ENCODE results near the gene ISYNA1. TPM values are rescaled to one million over a fixed set of nuclear protein-coding genes. Genes with fewer than 3 reads are reported as not detected.
A peak's percentile ranks its signal among the peaks of the same experiment; 100 is the strongest.

ISYNA1 gene
- total RNA-seq, 2 donors from 2014 or later = 24.1 to 49.4 TPM

GRCh38 chr19:18441804-18442788 is 4.2 kb upstream of the ISYNA1 start:
- DNase-seq (ENCODE audit: low spot score) = no peak
- H3K27me3 ChIP-seq = no peaks in the 10 kb centered on the region
- no peak overlapping the region for H3K27ac ChIP-seq
- H3K4me3 ChIP-seq = no peak overlapping the region
- peaks cover 0 to 24% of the 10 kb centered on the region in 2 donors for H3K4me1 ChIP-seq
- no peaks in the 10 kb centered on the region for H3K9me3 ChIP-seq
- H3K36me3 ChIP-seq = peaks cover 38% of the 10 kb centered on the region
- no peak for TF ChIP-seq CTCF (IDR thresholded peaks at IDR 0.05)

GRCh38 chr19:18440936-18441803 is 3.2 kb upstream of the ISYNA1 start:
- Histone ChIP-seq H3K4me1 (peaks cover 0 to 31% of the 10 kb centered on the region in 2 donors), H3K9me3 (no peaks in the 10 kb centered on the region), H3K27ac (no peak overlapping the region), H3K27me3 (no peaks in the 10 kb centered on the region), H3K4me3 (no peak overlapping the region), H3K36me3 (peaks cover 29% of the 10 kb centered on the region)
- no peak for DNase-seq (ENCODE audit: low spot score)
- TF ChIP-seq CTCF (IDR thresholded peaks at IDR 0.05) = no peak

- H3K27ac ChIP-seq = no peak overlapping the region
- peak in 1 of 2 donors; percentile 42 for TF ChIP-seq CTCF (IDR thresholded peaks at IDR 0.05)
- H3K4me1 ChIP-seq = peaks cover 0 to 31% of the 10 kb centered on the region in 2 donors
These were observed 2.5 kb upstream of the ISYNA1 start for GRCh38 chr19:18440415-18440877.

GRCh38 chr19:18439910-18440237 is 1.9 kb upstream of the ISYNA1 start:
- Histone ChIP-seq H3K4me1 (peaks cover 0 to 31% of the 10 kb centered on the region in 2 donors), H3K27ac (peak overlapping the region in 1 of 2 donors; percentile 87), H3K9me3 (no peaks in the 10 kb centered on the region), H3K36me3 (peaks cover 16% of the 10 kb centered on the region), H3K4me3 (no peak overlapping the region), H3K27me3 (no peaks in the 10 kb centered on the region)
- TF ChIP-seq CTCF (IDR thresholded peaks at IDR 0.05) = no peak
- no peak for DNase-seq (ENCODE audit: low spot score)

More at GRCh38 chr19:18440415-18440877, 2.5 kb upstream of the ISYNA1 start:
- no peaks in the 10 kb centered on the region for H3K27me3 ChIP-seq
- no peaks in the 10 kb centered on the region for H3K9me3 ChIP-seq
- H3K36me3 ChIP-seq = peaks cover 22% of the 10 kb centered on the region
- no peak overlapping the region for H3K4me3 ChIP-seq
- DNase-seq (ENCODE audit: low spot score) = no peak

- peaks cover 0 to 35% of the 10 kb centered on the region in 2 donors for H3K4me1 ChIP-seq
- no peaks in the 10 kb centered on the region for H3K9me3 ChIP-seq
- no peak for DNase-seq (ENCODE audit: low spot score)
- H3K4me3 ChIP-seq = no peak overlapping the region
- H3K36me3 ChIP-seq = peaks cover 10% of the 10 kb centered on the region
- H3K27me3 ChIP-seq = no peaks in the 10 kb centered on the region
- peak overlapping the region; percentile 79 to 87 for H3K27ac ChIP-seq
- no peak for TF ChIP-seq CTCF (IDR thresholded peaks at IDR 0.05)
These were observed 1.3 kb upstream of the ISYNA1 start for GRCh38 chr19:18439025-18439909.

Measured in right atrium auricular region (tissue), 2 donors.